K562 (cell line): ENCODE measurements around the gene LTN1. TPM values are rescaled to one million over a fixed set of nuclear protein-coding genes. Genes with fewer than 3 reads are reported as not detected.
A peak's percentile ranks its signal among the peaks of the same experiment; 100 is the strongest.

ENCODE experiments used
- FOSL1 ChIP-seq: fragments of 200-800 bp; sonication (Bioruptor generic); conservative IDR thresholded peaks from 2 replicates; pipeline ENCODE4 v1.6.1; 2016; ENCODE audit warnings: missing genetic modification characterization, missing compliant biosample characterization
- PHB ChIP-seq: fragments of 250-450 bp; sonication (Bioruptor Pico); IDR thresholded peaks from 2 replicates; pipeline ENCODE4 v1.5.0; 2021
- POLR2AphosphoS5 ChIP-seq: IDR thresholded peaks from 2 replicates; pipeline ENCODE4 v1.6.1; 2011; ENCODE audit warnings: mild to moderate bottlenecking, low read depth, low read length, moderate library complexity; ENCODE audit not compliant: control insufficient read depth, insufficient read depth
- RAD21 ChIP-seq, 2 experiments: fragments of 250-450 bp in 1 of 2; fragments of 450-650 bp in 1 of 2; sonication (Bioruptor Pico) in 1 of 2; formaldehyde crosslinking in 1 of 2; IDR thresholded peaks in 1 of 2; conservative IDR thresholded peaks in 1 of 2; 2 replicates each; pipeline versions ENCODE4 v1.4.0 to v1.8.0; 2020 to 2022; ENCODE audit warnings: mild to moderate bottlenecking in 2 of 2, moderate library complexity in 1 of 2
- SNRNP70 ChIP-seq: fragments of 200-400 bp; formaldehyde crosslinking; optimal IDR thresholded peaks from 2 replicates; pipeline ENCODE3; 2017; ENCODE audit warnings: low read depth, low read length
- STAT5A ChIP-seq: IDR thresholded peaks from 2 replicates; pipeline ENCODE4 v1.6.1; 2012; ENCODE audit warnings: low read length, inconsistent platforms, borderline replicate concordance
- TRIM28 ChIP-seq: fragments of 450-650 bp; IDR thresholded peaks from 2 replicates; pipeline ENCODE4 v1.6.1; 2017
- ZNF639 ChIP-seq, 2 experiments: fragments of 200-800 bp in 1 of 2; sonication (Bioruptor generic) in 1 of 2; sonication (generic) in 1 of 2; formaldehyde crosslinking in 1 of 2; IDR thresholded peaks in 1 of 2; conservative IDR thresholded peaks in 1 of 2; 2 replicates each; pipeline versions ENCODE4 v1.5.0 to v1.6.1; 2016 to 2020; ENCODE audit warnings: missing compliant biosample characterization in 1 of 2, missing genetic modification characterization in 1 of 2, missing genetic modification reagents in 1 of 2
- polyA plus RNA-seq, 8 experiments: library from polyadenylated mRNA; depleted of rRNA in 4 of 8; stranded (reverse) in 5 of 8; unstranded in 3 of 8; fragments of >200 nt; fragmentation: Nextera tagmentation in 2 of 8; fragmentation: Illumina TruSeq in 1 of 8; extraction: Ambion mirVana in 2 of 8; extraction: Trizol in 1 of 8; gene quantifications; 2 replicates each; pipeline versions ENCODE4 v1.2.1 to v1.2.3, GENCODE V29; 2011 to 2014; ENCODE audit warnings: inconsistent platforms in 1 of 8, missing spikeins in 1 of 8
- total RNA-seq, 7 experiments: library from RNA; depleted of rRNA in 6 of 7; stranded (reverse); fragments of >200 nt in 6 of 7; fragmentation: Illumina TruSeq in 2 of 7; extraction: Trizol in 2 of 7; gene quantifications; 2 replicates each; pipeline versions ENCODE4 v1.2.1 to v1.2.3, GENCODE V29; 2011 to 2021; ENCODE audit warnings: low replicate concordance in 1 of 7
- TF ChIP-seq, protein P1 (sequence below): fragments of 200-800 bp; sonication (Bioruptor generic); IDR thresholded peaks from 2 replicates; pipeline ENCODE4 v1.6.1; 2016; ENCODE audit warnings: missing genetic modification characterization, missing compliant biosample characterization
- TF ChIP-seq, protein P2 (sequence below): sonication (generic); formaldehyde crosslinking; IDR thresholded peaks from 2 replicates; pipeline ENCODE4 v1.8.1; 2022; ENCODE audit warnings: missing genetic modification reagents
- TF ChIP-seq, protein P3 (sequence below): sonication (generic); formaldehyde crosslinking; IDR thresholded peaks from 2 replicates; pipeline ENCODE4 v1.8.0; 2022; ENCODE audit warnings: mild to moderate bottlenecking, missing genetic modification reagents, borderline replicate concordance
- TF ChIP-seq, protein P4 (sequence below): sonication (generic); formaldehyde crosslinking; IDR thresholded peaks from 2 replicates; pipeline ENCODE4 v1.8.0; 2022; ENCODE audit warnings: mild to moderate bottlenecking, low read depth, missing genetic modification reagents

Gene LTN1
- total and polyA plus RNA-seq, 9 of the 15 experiments (the other 6 are each of a cell fraction or from before 2014, with no cell fraction given) = 15.7 to 49.6 (median 28.7) TPM

GRCh38 chr21:28884976-28885852 is 107.5 kb downstream of the LTN1 start (continued):
- TF ChIP-seq ZNF639 (CRISPR knock-in tag; conservative IDR thresholded peaks at IDR 0.05 in 1 of 2, IDR thresholded peaks at IDR 0.05 in 1 of 2) = peak in 1 of 2 experiments; percentile 87; a peak in 2 of 4 replicates
- TF ChIP-seq, protein P1, sequence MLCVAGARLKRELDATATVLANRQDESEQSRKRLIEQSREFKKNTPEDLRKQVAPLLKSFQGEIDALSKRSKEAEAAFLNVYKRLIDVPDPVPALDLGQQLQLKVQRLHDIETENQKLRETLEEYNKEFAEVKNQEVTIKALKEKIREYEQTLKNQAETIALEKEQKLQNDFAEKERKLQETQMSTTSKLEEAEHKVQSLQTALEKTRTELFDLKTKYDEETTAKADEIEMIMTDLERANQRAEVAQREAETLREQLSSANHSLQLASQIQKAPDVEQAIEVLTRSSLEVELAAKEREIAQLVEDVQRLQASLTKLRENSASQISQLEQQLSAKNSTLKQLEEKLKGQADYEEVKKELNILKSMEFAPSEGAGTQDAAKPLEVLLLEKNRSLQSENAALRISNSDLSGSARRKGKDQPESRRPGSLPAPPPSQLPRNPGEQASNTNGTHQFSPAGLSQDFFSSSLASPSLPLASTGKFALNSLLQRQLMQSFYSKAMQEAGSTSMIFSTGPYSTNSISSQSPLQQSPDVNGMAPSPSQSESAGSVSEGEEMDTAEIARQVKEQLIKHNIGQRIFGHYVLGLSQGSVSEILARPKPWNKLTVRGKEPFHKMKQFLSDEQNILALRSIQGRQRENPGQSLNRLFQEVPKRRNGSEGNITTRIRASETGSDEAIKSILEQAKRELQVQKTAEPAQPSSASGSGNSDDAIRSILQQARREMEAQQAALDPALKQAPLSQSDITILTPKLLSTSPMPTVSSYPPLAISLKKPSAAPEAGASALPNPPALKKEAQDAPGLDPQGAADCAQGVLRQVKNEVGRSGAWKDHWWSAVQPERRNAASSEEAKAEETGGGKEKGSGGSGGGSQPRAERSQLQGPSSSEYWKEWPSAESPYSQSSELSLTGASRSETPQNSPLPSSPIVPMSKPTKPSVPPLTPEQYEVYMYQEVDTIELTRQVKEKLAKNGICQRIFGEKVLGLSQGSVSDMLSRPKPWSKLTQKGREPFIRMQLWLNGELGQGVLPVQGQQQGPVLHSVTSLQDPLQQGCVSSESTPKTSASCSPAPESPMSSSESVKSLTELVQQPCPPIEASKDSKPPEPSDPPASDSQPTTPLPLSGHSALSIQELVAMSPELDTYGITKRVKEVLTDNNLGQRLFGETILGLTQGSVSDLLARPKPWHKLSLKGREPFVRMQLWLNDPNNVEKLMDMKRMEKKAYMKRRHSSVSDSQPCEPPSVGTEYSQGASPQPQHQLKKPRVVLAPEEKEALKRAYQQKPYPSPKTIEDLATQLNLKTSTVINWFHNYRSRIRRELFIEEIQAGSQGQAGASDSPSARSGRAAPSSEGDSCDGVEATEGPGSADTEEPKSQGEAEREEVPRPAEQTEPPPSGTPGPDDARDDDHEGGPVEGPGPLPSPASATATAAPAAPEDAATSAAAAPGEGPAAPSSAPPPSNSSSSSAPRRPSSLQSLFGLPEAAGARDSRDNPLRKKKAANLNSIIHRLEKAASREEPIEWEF (CRISPR knock-in tag) = peak; percentile 60; the same call in 1 of the 2 replicates
- peak; percentile 64; the same call in 1 of the 2 replicates for TF ChIP-seq TRIM28
- no peak; a peak in 1 of 4 replicates for TF ChIP-seq RAD21 (CRISPR knock-in tag; conservative IDR thresholded peaks at IDR 0.05 in 1 of 2, IDR thresholded peaks at IDR 0.05 in 1 of 2)
- TF ChIP-seq PHB (CRISPR knock-in tag) = no peak
- TF ChIP-seq, protein P2, sequence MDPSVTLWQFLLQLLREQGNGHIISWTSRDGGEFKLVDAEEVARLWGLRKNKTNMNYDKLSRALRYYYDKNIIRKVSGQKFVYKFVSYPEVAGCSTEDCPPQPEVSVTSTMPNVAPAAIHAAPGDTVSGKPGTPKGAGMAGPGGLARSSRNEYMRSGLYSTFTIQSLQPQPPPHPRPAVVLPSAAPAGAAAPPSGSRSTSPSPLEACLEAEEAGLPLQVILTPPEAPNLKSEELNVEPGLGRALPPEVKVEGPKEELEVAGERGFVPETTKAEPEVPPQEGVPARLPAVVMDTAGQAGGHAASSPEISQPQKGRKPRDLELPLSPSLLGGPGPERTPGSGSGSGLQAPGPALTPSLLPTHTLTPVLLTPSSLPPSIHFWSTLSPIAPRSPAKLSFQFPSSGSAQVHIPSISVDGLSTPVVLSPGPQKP (CRISPR knock-in tag) = no peak
- TF ChIP-seq SNRNP70 = no peak
- TF ChIP-seq STAT5A = no peak
- no peak; the same call in 1 of the 2 replicates for TF ChIP-seq FOSL1
- peak; percentile 76 for TF ChIP-seq POLR2AphosphoS5
- TF ChIP-seq, protein P3, sequence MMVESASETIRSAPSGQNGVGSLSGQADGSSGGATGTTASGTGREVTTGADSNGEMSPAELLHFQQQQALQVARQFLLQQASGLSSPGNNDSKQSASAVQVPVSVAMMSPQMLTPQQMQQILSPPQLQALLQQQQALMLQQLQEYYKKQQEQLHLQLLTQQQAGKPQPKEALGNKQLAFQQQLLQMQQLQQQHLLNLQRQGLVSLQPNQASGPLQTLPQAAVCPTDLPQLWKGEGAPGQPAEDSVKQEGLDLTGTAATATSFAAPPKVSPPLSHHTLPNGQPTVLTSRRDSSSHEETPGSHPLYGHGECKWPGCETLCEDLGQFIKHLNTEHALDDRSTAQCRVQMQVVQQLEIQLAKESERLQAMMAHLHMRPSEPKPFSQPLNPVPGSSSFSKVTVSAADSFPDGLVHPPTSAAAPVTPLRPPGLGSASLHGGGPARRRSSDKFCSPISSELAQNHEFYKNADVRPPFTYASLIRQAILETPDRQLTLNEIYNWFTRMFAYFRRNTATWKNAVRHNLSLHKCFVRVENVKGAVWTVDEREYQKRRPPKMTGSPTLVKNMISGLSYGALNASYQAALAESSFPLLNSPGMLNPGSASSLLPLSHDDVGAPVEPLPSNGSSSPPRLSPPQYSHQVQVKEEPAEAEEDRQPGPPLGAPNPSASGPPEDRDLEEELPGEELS = peak; percentile 96
- TF ChIP-seq, protein P4, sequence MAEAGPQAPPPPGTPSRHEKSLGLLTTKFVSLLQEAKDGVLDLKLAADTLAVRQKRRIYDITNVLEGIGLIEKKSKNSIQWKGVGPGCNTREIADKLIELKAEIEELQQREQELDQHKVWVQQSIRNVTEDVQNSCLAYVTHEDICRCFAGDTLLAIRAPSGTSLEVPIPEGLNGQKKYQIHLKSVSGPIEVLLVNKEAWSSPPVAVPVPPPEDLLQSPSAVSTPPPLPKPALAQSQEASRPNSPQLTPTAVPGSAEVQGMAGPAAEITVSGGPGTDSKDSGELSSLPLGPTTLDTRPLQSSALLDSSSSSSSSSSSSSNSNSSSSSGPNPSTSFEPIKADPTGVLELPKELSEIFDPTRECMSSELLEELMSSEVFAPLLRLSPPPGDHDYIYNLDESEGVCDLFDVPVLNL (CRISPR knock-in tag) = peak; percentile 88
